ENCODE results near the gene TRPC3.

TRPC3 gene

GRCh38 chr4:121989715-121990114, 37.9 kb upstream of the TRPC3 start:
- TF ChIP-seq, protein P1, sequence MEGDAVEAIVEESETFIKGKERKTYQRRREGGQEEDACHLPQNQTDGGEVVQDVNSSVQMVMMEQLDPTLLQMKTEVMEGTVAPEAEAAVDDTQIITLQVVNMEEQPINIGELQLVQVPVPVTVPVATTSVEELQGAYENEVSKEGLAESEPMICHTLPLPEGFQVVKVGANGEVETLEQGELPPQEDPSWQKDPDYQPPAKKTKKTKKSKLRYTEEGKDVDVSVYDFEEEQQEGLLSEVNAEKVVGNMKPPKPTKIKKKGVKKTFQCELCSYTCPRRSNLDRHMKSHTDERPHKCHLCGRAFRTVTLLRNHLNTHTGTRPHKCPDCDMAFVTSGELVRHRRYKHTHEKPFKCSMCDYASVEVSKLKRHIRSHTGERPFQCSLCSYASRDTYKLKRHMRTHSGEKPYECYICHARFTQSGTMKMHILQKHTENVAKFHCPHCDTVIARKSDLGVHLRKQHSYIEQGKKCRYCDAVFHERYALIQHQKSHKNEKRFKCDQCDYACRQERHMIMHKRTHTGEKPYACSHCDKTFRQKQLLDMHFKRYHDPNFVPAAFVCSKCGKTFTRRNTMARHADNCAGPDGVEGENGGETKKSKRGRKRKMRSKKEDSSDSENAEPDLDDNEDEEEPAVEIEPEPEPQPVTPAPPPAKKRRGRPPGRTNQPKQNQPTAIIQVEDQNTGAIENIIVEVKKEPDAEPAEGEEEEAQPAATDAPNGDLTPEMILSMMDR (IDR thresholded peaks at IDR 0.05; ENCODE audit: control insufficient read depth, insufficient read depth, low read depth, low read length, missing control alignments): no peak

DNA sequence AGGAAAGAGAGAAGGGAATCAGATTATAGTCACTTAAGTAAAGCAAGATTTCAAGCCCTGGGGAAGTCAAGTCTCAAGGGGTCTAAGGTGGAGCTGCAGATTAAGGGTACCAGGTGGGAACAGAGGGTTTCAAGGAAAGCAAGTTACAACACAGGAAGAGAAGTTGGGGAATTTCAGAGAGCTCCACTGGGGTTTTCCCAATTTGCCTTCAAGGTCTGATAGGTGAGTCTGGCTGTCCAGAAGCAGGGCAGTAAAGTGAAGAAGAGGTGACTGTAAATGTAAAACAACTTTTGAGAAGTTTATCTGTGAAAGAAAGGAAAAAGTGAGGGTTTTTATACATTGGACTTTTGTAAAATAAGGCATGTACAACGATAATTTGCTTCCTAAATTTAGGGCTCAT, 37.1 kb upstream of the TRPC3 start:
- TF ChIP-seq, protein P1 (IDR thresholded peaks at IDR 0.05; ENCODE audit: control insufficient read depth, insufficient read depth, low read depth, low read length, missing control alignments): no peak
- H3K4me3 ChIP-seq (ENCODE audit: control insufficient read depth, low read depth, low read length): no peak overlapping the region
- DNase-seq (ENCODE audit: low read depth): no peak

More at GRCh38 chr4:121989715-121990114, 37.9 kb upstream of the TRPC3 start:
- peak; percentile 16 for DNase-seq (ENCODE audit: low read depth)
- no peak overlapping the region for H3K4me3 ChIP-seq (ENCODE audit: control insufficient read depth, low read depth, low read length)

GRCh38 chr4:121980643-121981042, 28.8 kb upstream of the TRPC3 start:
- TF ChIP-seq, protein P1 (IDR thresholded peaks at IDR 0.05; ENCODE audit: control insufficient read depth, insufficient read depth, low read depth, low read length, missing control alignments): no peak
- no peak overlapping the region for H3K4me3 ChIP-seq (ENCODE audit: control insufficient read depth, low read depth, low read length)
- DNase-seq (ENCODE audit: low read depth): no peak

DNA sequence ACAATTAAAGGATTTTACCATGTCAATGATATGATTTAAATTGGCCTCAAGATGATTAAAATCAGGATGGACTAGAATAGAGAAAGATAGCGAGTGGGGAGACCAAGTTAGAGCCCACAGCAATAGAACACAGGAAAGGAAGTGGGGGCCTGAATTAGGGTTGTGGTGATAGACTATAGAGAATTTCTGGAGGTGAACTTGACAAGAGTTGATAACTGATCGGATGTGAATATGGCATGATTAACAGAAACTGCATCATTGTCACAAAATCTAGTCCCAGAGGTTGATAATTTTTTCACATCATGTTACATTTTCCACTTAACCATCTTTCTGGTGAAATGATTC, 26.3 kb upstream of the TRPC3 start:
- TF ChIP-seq, protein P1 (IDR thresholded peaks at IDR 0.05; ENCODE audit: control insufficient read depth, insufficient read depth, low read depth, low read length, missing control alignments): no peak
- no peak overlapping the region for H3K4me3 ChIP-seq (ENCODE audit: control insufficient read depth, low read depth, low read length)
- DNase-seq (ENCODE audit: low read depth): no peak

DNA sequence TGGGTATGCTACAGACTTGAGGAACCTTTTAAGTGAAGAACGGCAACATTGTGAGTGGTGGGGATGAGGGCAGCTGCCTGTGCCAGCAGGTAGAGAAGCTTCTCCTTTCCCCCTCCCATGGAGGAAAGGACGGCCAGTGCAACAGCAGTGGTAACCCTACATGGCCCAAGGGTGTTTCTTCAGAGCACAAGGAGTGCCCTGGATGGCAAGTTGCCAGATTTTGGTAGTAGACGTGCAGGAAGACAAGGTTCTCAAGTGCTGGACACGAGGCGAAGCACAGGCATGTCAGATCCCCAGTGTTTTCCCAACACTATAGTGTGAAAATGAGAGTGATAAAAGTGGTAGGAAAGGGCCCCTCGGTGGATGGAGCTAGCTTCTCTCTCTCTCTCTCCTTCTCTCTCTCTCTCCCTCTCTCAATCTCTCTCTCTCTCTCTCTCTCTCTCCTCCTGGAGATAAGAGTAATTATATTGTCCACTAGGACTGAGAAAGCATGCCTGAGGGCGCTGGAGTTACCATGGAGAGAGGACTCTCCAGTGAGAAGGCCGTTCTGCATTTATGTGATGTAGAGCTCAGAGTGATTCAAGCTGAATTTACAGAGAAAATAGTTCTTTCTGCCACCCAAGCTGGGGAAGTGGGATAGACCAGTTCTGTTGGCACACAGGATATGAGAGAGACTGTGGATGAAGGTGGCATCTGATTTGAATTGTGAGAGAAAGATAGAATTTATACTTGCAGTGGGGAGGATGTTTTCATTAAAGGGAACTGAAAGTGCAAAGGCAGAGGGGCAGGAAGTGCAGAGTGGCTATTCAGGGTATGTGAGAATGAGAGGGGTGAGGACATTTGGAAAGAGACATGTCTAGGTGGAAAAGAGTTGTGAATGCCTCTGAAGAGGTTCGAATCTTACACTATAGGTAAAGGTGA, 25.7 kb upstream of the TRPC3 start:
- peak; percentile 27 for DNase-seq (ENCODE audit: low read depth)
- TF ChIP-seq, protein P1 (IDR thresholded peaks at IDR 0.05; ENCODE audit: control insufficient read depth, insufficient read depth, low read depth, low read length, missing control alignments): no peak
- no peak overlapping the region for H3K4me3 ChIP-seq (ENCODE audit: control insufficient read depth, low read depth, low read length)

GRCh38 chr4:121975784-121976183, 23.9 kb upstream of the TRPC3 start:
- no peak for DNase-seq (ENCODE audit: low read depth)
- H3K4me3 ChIP-seq (ENCODE audit: control insufficient read depth, low read depth, low read length): no peak overlapping the region
- TF ChIP-seq, protein P1 (IDR thresholded peaks at IDR 0.05; ENCODE audit: control insufficient read depth, insufficient read depth, low read depth, low read length, missing control alignments): no peak

Data from AG09309 (cell line).